ENCODE measurements around the gene HDAC6. TPM values are rescaled to one million over a fixed set of nuclear protein-coding genes. Genes with fewer than 3 reads are reported as not detected.

The HDAC6 gene
- total RNA-seq, 1 experiment from 2014 or later: 24.6 TPM

GRCh38 chrX:48786825-48787504 lies 14.9 kb upstream of the HDAC6 start:
- in situ Hi-C loops (cut with HindIII; ENCODE audit: low pct_unique_long_range_greater_than_20kb, low sequenced_read_pairs): no loop called here
- DNase-seq (ENCODE audit: low read depth, low spot score): no peak

GRCh38 chrX:48787505-48788443 lies 14.1 kb upstream of the HDAC6 start:
- in situ Hi-C loops (cut with HindIII; ENCODE audit: low pct_unique_long_range_greater_than_20kb, low sequenced_read_pairs): no loop called here
- DNase-seq (ENCODE audit: low read depth, low spot score): no peak

DNA sequence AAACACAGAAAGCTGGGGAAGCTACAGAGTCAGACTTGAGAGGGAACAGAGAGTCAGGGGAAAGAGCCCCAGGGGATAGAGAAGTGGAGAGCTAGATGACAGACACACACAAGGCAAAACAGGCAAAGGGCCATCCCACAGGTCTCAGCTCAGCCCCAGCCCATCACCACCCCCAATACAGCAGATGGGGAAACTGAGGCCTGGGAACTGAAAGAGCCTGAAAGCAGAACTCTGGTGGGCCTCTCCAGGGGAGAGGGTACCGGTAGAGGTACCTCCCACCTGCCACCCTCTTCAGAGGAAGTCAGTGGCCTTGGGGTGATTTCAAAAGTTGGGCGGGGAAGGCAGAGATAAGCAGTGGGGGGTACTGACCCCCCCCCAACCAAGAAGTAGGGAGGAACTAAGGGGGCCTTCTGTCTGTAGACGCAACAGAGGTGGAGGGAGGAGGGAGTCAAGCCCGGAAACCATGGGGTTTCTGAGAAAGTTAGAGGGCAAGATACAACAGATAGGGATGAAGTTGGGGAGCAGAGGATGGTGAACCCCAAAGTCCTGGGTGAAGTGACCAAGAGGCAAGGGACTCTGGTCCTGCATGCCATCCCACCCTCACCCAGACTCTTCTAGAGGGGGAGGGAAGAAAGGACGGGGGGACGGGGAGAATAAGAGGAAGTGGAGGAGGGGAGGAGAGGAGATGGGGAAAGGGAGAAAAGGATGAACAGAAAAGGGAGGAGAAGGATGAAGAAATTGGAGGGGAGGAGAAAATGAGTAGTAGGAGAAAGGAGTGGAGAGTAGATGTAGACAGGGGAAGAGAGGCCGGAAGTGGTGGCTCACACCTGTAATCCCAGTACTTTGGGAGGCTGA lies 12.3 kb upstream of the HDAC6 start:
- in situ Hi-C loops (cut with HindIII; ENCODE audit: low pct_unique_long_range_greater_than_20kb, low sequenced_read_pairs): no loop called here
- no peak for DNase-seq (ENCODE audit: low read depth, low spot score)

- DNase-seq (ENCODE audit: low read depth, low spot score): no peak
- in situ Hi-C loops (cut with HindIII; ENCODE audit: low pct_unique_long_range_greater_than_20kb, low sequenced_read_pairs): no loop called here
These were observed 11.4 kb upstream of the HDAC6 start for GRCh38 chrX:48790477-48790876.

DNA sequence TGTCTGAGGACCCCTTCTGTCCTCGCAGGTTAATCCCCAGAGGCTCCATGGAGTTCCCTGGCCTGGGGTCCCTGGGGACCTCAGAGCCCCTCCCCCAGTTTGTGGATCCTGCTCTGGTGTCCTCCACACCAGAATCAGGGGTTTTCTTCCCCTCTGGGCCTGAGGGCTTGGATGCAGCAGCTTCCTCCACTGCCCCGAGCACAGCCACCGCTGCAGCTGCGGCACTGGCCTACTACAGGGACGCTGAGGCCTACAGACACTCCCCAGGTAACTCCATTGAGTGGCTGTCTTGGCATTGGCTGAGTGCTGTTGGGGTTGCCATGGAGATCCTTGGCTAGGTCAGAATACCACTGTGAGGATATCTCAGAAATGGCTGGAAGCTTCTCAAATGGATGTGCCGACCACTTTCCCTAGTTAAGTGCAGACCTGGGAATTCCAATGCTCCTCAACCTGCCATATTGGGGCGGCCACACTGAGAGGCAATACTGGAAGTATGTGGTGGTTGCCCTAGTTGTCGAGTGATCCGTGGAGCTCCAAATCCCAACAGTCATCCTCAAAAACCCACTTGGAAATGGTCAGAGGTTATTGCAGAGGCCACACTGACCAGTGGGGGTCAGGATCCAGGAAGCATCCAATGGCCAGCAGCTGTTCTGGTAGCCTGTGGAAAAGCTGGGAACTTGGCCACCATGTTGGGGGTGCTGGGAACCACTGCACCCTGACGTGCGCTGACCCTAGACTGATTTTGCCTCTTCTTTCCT lies 10.6 kb upstream of the HDAC6 start:
- DNase-seq (ENCODE audit: low read depth, low spot score): no peak
- in situ Hi-C loops (cut with HindIII; ENCODE audit: low pct_unique_long_range_greater_than_20kb, low sequenced_read_pairs): no loop called here

DNA sequence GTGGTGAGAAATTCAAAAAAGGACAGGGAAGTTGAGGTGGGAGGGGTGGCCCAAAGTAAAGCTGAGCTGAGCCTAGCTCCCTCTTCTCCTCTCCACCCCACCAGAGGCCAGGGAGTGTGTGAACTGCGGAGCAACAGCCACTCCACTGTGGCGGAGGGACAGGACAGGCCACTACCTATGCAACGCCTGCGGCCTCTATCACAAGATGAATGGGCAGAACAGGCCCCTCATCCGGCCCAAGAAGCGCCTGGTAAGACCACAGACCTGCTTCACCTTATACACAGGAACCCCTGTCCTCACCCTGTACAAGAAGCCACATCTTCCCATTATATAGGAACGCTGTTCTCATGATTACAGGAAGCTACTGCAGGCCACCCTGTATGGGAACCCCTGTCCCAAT lies 9.6 kb upstream of the HDAC6 start:
- DNase-seq (ENCODE audit: low read depth, low spot score): no peak
- in situ Hi-C loops (cut with HindIII; ENCODE audit: low pct_unique_long_range_greater_than_20kb, low sequenced_read_pairs): no loop called here

DNA sequence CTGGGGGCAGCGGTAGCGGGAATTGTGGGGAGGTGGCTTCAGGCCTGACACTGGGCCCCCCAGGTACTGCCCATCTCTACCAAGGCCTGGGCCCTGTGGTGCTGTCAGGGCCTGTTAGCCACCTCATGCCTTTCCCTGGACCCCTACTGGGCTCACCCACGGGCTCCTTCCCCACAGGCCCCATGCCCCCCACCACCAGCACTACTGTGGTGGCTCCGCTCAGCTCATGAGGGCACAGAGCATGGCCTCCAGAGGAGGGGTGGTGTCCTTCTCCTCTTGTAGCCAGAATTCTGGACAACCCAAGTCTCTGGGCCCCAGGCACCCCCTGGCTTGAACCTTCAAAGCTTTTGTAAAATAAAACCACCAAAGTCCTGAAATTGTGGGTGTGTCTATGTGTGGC lies 7.9 kb upstream of the HDAC6 start:
- in situ Hi-C loops (cut with HindIII; ENCODE audit: low pct_unique_long_range_greater_than_20kb, low sequenced_read_pairs): no loop called here
- no peak for DNase-seq (ENCODE audit: low read depth, low spot score)

DNA sequence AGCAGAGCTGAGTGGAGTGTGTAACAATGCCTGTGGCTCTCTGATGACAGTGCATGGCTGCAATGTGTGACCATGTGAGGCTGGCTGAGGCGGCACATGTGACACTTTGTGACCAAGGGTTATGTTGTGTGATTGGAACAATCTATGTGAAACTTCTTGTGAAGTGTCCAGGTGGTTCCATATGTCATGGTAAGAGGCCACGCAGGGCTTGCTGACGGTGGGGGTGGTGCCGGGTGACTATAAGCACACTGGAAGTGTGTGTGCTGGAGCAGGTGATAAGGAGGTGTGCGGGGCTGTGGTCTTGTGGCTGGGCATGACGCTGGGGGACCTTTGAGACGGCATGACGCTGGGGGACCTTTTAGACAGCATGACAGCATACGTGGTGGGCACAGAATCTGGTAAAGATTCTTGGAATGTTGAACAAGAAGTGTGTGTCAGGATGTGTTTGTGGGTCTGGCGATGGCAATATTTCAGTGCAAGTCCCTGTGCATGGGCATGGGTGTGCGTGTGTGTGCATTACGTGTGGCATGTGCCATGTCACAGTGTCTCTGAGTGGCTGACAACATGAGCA lies 7.4 kb upstream of the HDAC6 start:
- no peak for DNase-seq (ENCODE audit: low read depth, low spot score)
- in situ Hi-C loops (cut with HindIII; ENCODE audit: low pct_unique_long_range_greater_than_20kb, low sequenced_read_pairs): no loop called here

DNA sequence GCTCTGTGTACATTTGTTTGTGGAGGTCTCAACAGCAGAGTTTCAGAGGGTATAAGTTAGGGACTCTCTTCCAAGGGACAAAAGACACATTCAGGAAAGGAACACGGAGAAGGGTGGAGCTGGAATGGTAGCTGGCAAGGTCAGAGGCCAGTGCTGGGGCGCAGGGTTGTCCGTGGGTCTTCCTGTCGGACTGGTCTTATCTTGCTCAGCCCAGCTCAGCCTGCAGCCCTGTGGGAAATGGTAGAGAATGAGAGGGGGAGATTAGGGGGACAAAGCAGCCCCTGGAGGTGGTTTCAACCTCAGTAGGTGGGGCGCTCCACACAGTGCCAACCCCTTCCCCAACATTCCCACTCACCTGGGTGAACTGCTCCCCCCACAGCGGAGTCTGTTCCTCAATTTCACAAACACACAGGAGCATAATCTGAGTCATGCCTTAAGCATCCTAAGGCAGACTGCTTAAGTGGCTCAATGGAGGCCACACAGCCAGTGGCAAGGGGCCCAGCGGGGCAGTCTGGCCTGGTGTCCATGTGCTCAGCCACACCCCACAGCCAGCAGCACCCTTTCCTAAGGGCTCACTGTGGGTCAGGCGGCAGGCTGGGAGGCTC lies 6.9 kb upstream of the HDAC6 start:
- DNase-seq (ENCODE audit: low read depth, low spot score): no peak
- in situ Hi-C loops (cut with HindIII; ENCODE audit: low pct_unique_long_range_greater_than_20kb, low sequenced_read_pairs): no loop called here

- in situ Hi-C loops (cut with HindIII; ENCODE audit: low pct_unique_long_range_greater_than_20kb, low sequenced_read_pairs): no loop called here
- DNase-seq (ENCODE audit: low read depth, low spot score): no peak
These were observed 3.5 kb upstream of the HDAC6 start for GRCh38 chrX:48798318-48798717.

DNA sequence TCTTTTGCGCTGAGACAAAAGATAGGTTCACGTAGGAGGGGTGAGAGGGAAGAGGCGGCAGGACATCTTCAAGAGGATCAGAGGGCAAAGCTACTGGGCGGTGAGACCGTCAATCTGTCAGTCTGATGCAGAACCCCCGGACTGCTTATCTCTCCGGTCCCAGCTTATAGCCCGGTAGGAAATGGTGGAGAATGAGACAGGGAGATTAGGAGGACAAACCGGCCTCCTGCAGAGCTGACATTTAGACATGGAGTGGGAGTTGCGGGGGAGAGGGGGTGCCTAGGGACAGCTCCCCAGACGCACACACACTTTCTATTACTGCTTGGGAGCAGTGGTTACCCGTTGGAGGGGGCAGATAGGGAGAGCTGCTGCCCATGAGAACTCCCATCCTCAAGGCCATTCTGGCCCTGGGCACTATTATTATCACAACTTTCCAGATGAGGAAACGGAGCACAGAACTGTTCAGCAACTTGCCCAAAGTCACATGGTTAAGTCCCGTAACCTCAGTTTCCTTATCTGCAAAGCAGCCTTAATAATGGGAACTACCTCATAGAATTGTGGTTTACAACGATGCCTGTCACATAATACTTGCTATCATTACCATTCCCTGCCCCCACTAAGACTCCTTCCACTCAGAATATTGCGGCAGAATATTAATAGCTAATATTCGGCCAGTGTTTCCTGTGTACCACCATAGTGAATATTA lies 1.1 kb upstream of the HDAC6 start:
- in situ Hi-C loops (cut with HindIII; ENCODE audit: low pct_unique_long_range_greater_than_20kb, low sequenced_read_pairs): no loop called here

DNA sequence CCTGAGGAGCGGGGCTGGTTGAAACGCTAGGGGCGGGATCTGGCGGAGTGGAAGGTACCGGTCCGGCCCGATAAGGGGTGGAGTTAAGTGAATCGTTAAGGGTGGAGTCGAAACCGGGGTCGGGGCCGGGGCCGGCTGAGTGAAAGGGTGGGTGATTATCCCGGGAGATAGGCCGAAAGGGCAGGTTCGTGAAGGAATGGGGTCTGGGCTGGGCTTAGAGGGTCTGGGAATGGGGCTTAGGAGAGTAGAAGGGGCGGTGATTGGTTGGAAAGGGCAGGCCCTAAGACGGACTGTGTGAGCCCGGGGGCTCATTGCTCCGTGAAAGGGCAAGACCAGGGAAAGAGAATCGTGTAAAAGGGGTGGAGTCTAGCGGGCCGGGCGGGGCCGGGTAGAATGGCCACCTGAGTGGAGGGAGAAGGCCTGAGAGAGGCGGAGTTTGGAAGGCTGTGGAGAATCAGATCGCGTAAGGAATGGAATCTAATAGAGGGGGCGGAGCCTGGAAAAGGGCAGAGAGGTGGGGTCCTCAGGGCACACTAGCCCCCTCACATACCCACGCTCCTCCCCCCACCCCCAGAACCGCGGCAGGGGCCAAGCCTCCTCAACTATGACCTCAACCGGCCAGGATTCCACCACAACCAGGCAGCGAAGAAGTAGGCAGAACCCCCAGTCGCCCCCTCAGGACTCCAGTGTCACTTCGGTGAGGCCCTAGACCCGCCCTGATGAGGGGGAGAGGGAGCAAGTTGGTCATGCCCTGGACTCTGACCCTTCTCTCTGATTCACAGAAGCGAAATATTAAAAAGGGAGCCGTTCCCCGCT lies 430 bp downstream of the HDAC6 start:
- in situ Hi-C loops (cut with HindIII; ENCODE audit: low pct_unique_long_range_greater_than_20kb, low sequenced_read_pairs): no loop called here
- DNase-seq (ENCODE audit: low read depth, low spot score): peak; percentile 91

More for the DNA sequence above, 1.1 kb upstream of the HDAC6 start:
- no peak for DNase-seq (ENCODE audit: low read depth, low spot score)

- in situ Hi-C loops (cut with HindIII; ENCODE audit: low pct_unique_long_range_greater_than_20kb, low sequenced_read_pairs): no loop called here
- no peak for DNase-seq (ENCODE audit: low read depth, low spot score)
These were observed 986 bp downstream of the HDAC6 start for GRCh38 chrX:48802905-48803200.

GRCh38 chrX:48806081-48806480 lies 4.2 kb downstream of the HDAC6 start:
- in situ Hi-C loops (cut with HindIII; ENCODE audit: low pct_unique_long_range_greater_than_20kb, low sequenced_read_pairs): no loop called here
- peak; percentile 16 for DNase-seq (ENCODE audit: low read depth, low spot score)

GRCh38 chrX:48813644-48814043 lies 11.8 kb downstream of the HDAC6 start:
- in situ Hi-C loops (cut with HindIII; ENCODE audit: low pct_unique_long_range_greater_than_20kb, low sequenced_read_pairs): no loop called here
- no peak for DNase-seq (ENCODE audit: low read depth, low spot score)

- in situ Hi-C loops (cut with HindIII; ENCODE audit: low pct_unique_long_range_greater_than_20kb, low sequenced_read_pairs): no loop called here
These were observed 12.9 kb downstream of the HDAC6 start for GRCh38 chrX:48814722-48815121.

More at GRCh38 chrX:48814722-48815121, 12.9 kb downstream of the HDAC6 start:
- no peak for DNase-seq (ENCODE audit: low read depth, low spot score)
